OCI-LY3 (cell line): Measurements from ENCODE around the gene TAF7L.

Experiments used
- H2AFZ ChIP-seq: fragments of 200-600, 300-600 bp; shearing (Covaris generic); 2 replicates; pipeline ENCODE4 v1.6.0; 2014; ENCODE audit warnings: antibody characterized with exemption, low read depth, low read length
- H3K27ac ChIP-seq: fragments of 200-600, 300-600 bp; sonication (generic); 2 replicates; pipeline ENCODE4 v1.5.1; 2014; ENCODE audit warnings: mild to moderate bottlenecking, low read length, moderate library complexity, mixed read lengths
- H3K27me3 ChIP-seq: fragments of 200-600, 300-600 bp; sonication (generic); 2 replicates; pipeline ENCODE4 v1.6.1; 2014; ENCODE audit warnings: low read depth, low read length, mixed read lengths
- H3K36me3 ChIP-seq: fragments of 200-600, 300-600 bp; sonication (generic); replicated peaks from 2 replicates; pipeline ENCODE3; 2014; ENCODE audit warnings: low read depth, low read length, mixed read lengths
- H3K4me1 ChIP-seq: fragments of 300-600, 200-600 bp; sonication (generic); 2 replicates; pipeline ENCODE4 v1.6.1; 2014; ENCODE audit warnings: low read length, mixed read lengths
- H3K4me2 ChIP-seq: fragments of 200-600, 300-600 bp; sonication (generic); 2 replicates; pipeline ENCODE4 v1.6.1; 2014; ENCODE audit warnings: low read length, mixed read lengths
- H3K4me3 ChIP-seq: fragments of 300-600, 200-600 bp; sonication (generic); 2 replicates; pipeline ENCODE4 v1.5.1; 2014; ENCODE audit warnings: antibody characterized with exemption, mild to moderate bottlenecking, low read length, moderate library complexity
- H3K79me2 ChIP-seq: fragments of 300-600, 200-600 bp; shearing (Covaris generic); 2 replicates; pipeline ENCODE4 v1.6.1; 2014; ENCODE audit warnings: mild to moderate bottlenecking, low read length, mixed read lengths
- H3K9ac ChIP-seq: fragments of 300-600, 200-600 bp; shearing (Covaris generic); 2 replicates; pipeline ENCODE4 v1.6.0; 2014; ENCODE audit warnings: mild to moderate bottlenecking, low read length, moderate library complexity
- H3K9me3 ChIP-seq: fragments of 200-600, 300-600 bp; shearing (Covaris generic); 2 replicates; pipeline ENCODE4 v1.6.1; 2014; ENCODE audit warnings: low read length, mixed read lengths; ENCODE audit not compliant: insufficient read depth
- H4K20me1 ChIP-seq: fragments of 200-600, 300-600 bp; sonication (generic); 2 replicates; pipeline ENCODE4 v1.6.1; 2016; ENCODE audit warnings: low read length, mixed read lengths; ENCODE audit not compliant: insufficient read depth
- EZH2phosphoT487 ChIP-seq: fragments of 200-600 bp; shearing (Covaris generic); IDR thresholded peaks from 2 replicates; pipeline ENCODE4 v1.6.1; 2018; ENCODE audit warnings: antibody characterized with exemption, mixed run types, low read depth
- TF ChIP-seq, protein P1 (sequence below): fragments of 200-600, 300-600 bp; sonication (generic); IDR thresholded peaks from 2 replicates; pipeline ENCODE4 v1.5.1; 2014; ENCODE audit warnings: antibody characterized with exemption, low read length, low read depth

Gene TAF7L

DNA sequence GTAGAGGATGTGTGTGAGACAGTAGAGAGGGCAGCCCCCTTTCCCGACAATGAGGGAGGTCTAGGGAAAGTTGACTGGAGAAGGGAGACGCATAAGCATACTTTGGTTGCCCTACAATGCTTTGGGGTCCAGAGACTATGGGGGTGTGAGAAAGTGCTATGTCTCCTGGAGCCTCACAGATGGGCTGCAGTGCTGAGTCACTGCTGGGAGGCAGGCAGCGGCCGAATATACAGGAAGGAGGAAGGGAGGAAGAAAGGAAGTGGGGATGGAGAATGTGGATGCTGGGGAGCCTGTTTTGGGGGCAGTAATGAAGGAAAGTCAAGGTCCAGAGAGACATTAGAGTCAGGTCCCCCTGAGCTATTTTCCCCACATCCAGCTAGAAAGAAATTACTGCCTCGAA is 58.8 kb downstream of the TAF7L start:
- H3K4me3 ChIP-seq: no peak overlapping the region
- no peaks in the 10 kb centered on the region for H4K20me1 ChIP-seq
- no peaks in the 10 kb centered on the region for H3K79me2 ChIP-seq
- no peak overlapping the region for H3K27ac ChIP-seq
- no peak overlapping the region for H2AFZ ChIP-seq
- no peak overlapping the region for H3K4me2 ChIP-seq
- no peaks in the 10 kb centered on the region for H3K9me3 ChIP-seq
- no peak overlapping the region for H3K9ac ChIP-seq
- no peaks in the 10 kb centered on the region for H3K4me1 ChIP-seq
- no peak for TF ChIP-seq EZH2phosphoT487
- TF ChIP-seq, protein P1, sequence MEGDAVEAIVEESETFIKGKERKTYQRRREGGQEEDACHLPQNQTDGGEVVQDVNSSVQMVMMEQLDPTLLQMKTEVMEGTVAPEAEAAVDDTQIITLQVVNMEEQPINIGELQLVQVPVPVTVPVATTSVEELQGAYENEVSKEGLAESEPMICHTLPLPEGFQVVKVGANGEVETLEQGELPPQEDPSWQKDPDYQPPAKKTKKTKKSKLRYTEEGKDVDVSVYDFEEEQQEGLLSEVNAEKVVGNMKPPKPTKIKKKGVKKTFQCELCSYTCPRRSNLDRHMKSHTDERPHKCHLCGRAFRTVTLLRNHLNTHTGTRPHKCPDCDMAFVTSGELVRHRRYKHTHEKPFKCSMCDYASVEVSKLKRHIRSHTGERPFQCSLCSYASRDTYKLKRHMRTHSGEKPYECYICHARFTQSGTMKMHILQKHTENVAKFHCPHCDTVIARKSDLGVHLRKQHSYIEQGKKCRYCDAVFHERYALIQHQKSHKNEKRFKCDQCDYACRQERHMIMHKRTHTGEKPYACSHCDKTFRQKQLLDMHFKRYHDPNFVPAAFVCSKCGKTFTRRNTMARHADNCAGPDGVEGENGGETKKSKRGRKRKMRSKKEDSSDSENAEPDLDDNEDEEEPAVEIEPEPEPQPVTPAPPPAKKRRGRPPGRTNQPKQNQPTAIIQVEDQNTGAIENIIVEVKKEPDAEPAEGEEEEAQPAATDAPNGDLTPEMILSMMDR: no peak
- no peaks in the 10 kb centered on the region for H3K36me3 ChIP-seq
- H3K27me3 ChIP-seq: no peaks in the 10 kb centered on the region

DNA sequence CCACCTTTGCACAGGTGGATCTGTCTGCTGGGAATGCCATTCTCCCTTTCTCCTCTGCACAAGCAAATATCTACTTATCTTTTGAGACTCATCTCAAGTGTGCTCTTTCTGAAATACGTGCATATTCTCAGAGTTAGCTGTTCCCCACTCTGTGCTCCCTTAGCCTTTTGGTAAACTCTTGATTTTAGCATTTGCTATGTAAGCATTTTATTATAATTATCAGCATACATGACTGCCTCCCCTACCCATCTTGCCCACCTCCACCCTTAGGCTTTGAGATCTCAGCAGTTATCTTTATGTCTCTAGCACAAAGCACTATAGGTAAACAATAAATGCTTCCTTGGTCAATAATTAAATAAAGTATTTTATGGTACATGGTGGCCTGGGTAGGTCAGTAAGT is 60.1 kb downstream of the TAF7L start:
- H3K4me3 ChIP-seq: no peak overlapping the region
- H3K36me3 ChIP-seq: no peaks in the 10 kb centered on the region
- H3K27ac ChIP-seq: no peak overlapping the region
- no peaks in the 10 kb centered on the region for H3K79me2 ChIP-seq
- no peak overlapping the region for H2AFZ ChIP-seq
- TF ChIP-seq EZH2phosphoT487: no peak
- TF ChIP-seq, protein P1: no peak
- no peaks in the 10 kb centered on the region for H3K4me1 ChIP-seq
- no peak overlapping the region for H3K9ac ChIP-seq
- H3K4me2 ChIP-seq: no peak overlapping the region
- H4K20me1 ChIP-seq: no peaks in the 10 kb centered on the region
- no peaks in the 10 kb centered on the region for H3K27me3 ChIP-seq
- no peaks in the 10 kb centered on the region for H3K9me3 ChIP-seq

DNA sequence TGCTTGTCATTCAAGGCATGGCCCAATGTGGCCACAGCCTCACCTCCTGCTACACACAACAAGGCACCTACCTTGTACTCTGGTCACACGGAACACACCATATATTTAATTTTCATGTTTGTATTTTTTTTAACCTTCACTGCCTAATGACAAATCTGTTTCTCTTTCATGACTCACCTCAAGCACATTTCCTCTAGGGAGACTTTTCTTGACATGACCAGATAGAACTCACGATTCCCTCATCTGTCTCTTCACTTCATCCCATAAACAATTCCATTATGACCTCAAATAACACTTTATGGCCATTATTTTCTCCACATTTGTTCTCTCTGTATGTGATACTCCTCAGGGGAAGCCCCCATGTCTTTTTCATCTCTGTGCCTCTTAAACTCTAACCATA is 60.5 kb downstream of the TAF7L start:
- Histone ChIP-seq H2AFZ (no peak overlapping the region), H3K36me3 (no peaks in the 10 kb centered on the region), H3K27me3 (no peaks in the 10 kb centered on the region), H3K4me3 (no peak overlapping the region), H3K79me2 (no peaks in the 10 kb centered on the region), H3K4me1 (no peaks in the 10 kb centered on the region), H3K4me2 (no peak overlapping the region), H3K9ac (no peak overlapping the region), H3K9me3 (no peaks in the 10 kb centered on the region), H3K27ac (no peak overlapping the region), H4K20me1 (no peaks in the 10 kb centered on the region)
- TF ChIP-seq EZH2phosphoT487: no peak
- TF ChIP-seq, protein P1: no peak

DNA sequence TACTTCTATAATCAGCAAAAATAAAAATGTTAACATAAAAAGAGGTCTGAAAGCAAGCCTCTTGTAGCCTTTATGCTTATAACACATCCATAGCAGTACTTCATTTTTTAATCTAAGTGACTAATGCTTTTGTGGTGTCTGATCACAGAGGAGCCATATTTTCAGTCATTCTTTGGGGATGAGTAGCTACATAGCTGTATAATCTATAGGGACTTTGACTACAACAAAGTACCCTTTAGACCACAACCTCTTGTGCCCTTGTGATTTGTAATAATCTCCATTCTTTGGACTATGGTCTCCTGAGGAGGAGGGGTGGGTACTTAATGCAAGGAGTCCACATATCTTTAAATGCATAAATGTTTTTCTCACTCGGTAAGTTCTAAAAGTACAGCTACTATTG is 62.0 kb downstream of the TAF7L start:
- H3K4me2 ChIP-seq: no peak overlapping the region
- H4K20me1 ChIP-seq: no peaks in the 10 kb centered on the region
- no peaks in the 10 kb centered on the region for H3K36me3 ChIP-seq
- TF ChIP-seq, protein P1: no peak
- no peak for TF ChIP-seq EZH2phosphoT487
- no peaks in the 10 kb centered on the region for H3K79me2 ChIP-seq
- H2AFZ ChIP-seq: no peak overlapping the region
- H3K9me3 ChIP-seq: no peaks in the 10 kb centered on the region
- no peak overlapping the region for H3K9ac ChIP-seq
- H3K4me3 ChIP-seq: no peak overlapping the region
- no peak overlapping the region for H3K27ac ChIP-seq
- no peaks in the 10 kb centered on the region for H3K27me3 ChIP-seq
- no peaks in the 10 kb centered on the region for H3K4me1 ChIP-seq
